GM18951 (cell line): ENCODE data around the gene DMBX1.

Experiments used
- POLR2A ChIP-seq: IDR thresholded peaks from 4 replicates; pipeline ENCODE4 v1.6.1; 2011; ENCODE audit warnings: mild to moderate bottlenecking; ENCODE audit not compliant: insufficient read length, insufficient read depth; ENCODE audit errors: extremely low read depth
- in situ Hi-C: fragments of 300-500 bp; cut with MboI; formaldehyde crosslinking; loops from one replicate; pipeline ENCODE4 v1.12.0; 2022; ENCODE audit warnings: low sequenced_read_pairs, mixed read lengths, inconsistent platforms; ENCODE audit not compliant: unreplicated experiment

The DMBX1 gene

GRCh38 chr1:46522184-46522968, 32.7 kb downstream of the DMBX1 start:
- in situ Hi-C loops = loop anchor here (10.0 kb wide), 2 partner anchors 48 to 78 kb away; no protein-coding TSS in a partner anchor
- no peak for TF ChIP-seq POLR2A

- in situ Hi-C loops = loop anchor here (10.0 kb wide), 2 partner anchors 48 to 78 kb away; no protein-coding TSS in a partner anchor
- no peak for TF ChIP-seq POLR2A
Measured at GRCh38 chr1:46522969-46523320, 33.3 kb downstream of the DMBX1 start.

GRCh38 chr1:46523496-46524353, 34.1 kb downstream of the DMBX1 start:
- no peak for TF ChIP-seq POLR2A
- in situ Hi-C loops = loop anchor here (10.0 kb wide), 2 partner anchors 49 to 79 kb away; no protein-coding TSS in a partner anchor

- no peak for TF ChIP-seq POLR2A
- in situ Hi-C loops = loop anchor here (10.0 kb wide), 2 partner anchors 50 to 80 kb away; no protein-coding TSS in a partner anchor
Measured at GRCh38 chr1:46524843-46525242, 35.2 kb downstream of the DMBX1 start.

- no peak for TF ChIP-seq POLR2A
- in situ Hi-C loops = loop anchor here (10.0 kb wide), 2 partner anchors 51 to 81 kb away; no protein-coding TSS in a partner anchor
Measured at GRCh38 chr1:46525253-46525983, 35.8 kb downstream of the DMBX1 start.

- in situ Hi-C loops = loop anchor here (10.0 kb wide), 2 partner anchors 51 to 81 kb away; no protein-coding TSS in a partner anchor
- no peak for TF ChIP-seq POLR2A
Measured at GRCh38 chr1:46526013-46526690, 36.5 kb downstream of the DMBX1 start.

GRCh38 chr1:46526691-46527291, 37.2 kb downstream of the DMBX1 start:
- TF ChIP-seq POLR2A = no peak
- in situ Hi-C loops = loop anchor here (10.0 kb wide), 2 partner anchors 52 to 82 kb away; no protein-coding TSS in a partner anchor

GRCh38 chr1:46527474-46528296, 38.0 kb downstream of the DMBX1 start:
- in situ Hi-C loops = loop anchor here (10.0 kb wide), 2 partner anchors 53 to 83 kb away; no protein-coding TSS in a partner anchor
- no peak for TF ChIP-seq POLR2A

GRCh38 chr1:46528297-46528955, 38.8 kb downstream of the DMBX1 start:
- TF ChIP-seq POLR2A = no peak
- in situ Hi-C loops = loop anchor here (10.0 kb wide), 2 partner anchors 54 to 84 kb away; no protein-coding TSS in a partner anchor

GRCh38 chr1:46529031-46529630, 39.5 kb downstream of the DMBX1 start:
- TF ChIP-seq POLR2A = no peak
- in situ Hi-C loops = loop anchor here (10.0 kb wide), 2 partner anchors 54 to 84 kb away; no protein-coding TSS in a partner anchor

- TF ChIP-seq POLR2A = no peak
- in situ Hi-C loops = no loop called here
Measured at GRCh38 chr1:46530311-46530710, 40.7 kb downstream of the DMBX1 start.
